K562 (cell line): Measurements from ENCODE around the gene RSPH1. TPM values are rescaled to one million over a fixed set of nuclear protein-coding genes. Genes with fewer than 3 reads are reported as not detected.
A peak's percentile ranks its signal among the peaks of the same experiment; 100 is the strongest.

Source experiments
- ATAC-seq: fragments of 200-7000 bp; cut with Tn5 transposase; 3 replicates; pipeline ENCODE4 v1.9.1; 2020; ENCODE audit warnings: moderate library complexity
- BruUV-seq: library from RNA; stranded (reverse); fragments of 400-500 nt; replicated peaks from 2 replicates; lab custom pipeline; 2021; lab: Mats Ljungman, UMichigan
- CTCF ChIA-PET: fragments of 300-600 bp; formaldehyde crosslinking; extraction: SDS; loops from one replicate; lab custom pipeline; 2021; ENCODE audit warnings: low intra/inter-chr PET ratio; lab: Yijun Ruan, JAX
- POLR2A ChIA-PET: fragments of 300-600, 350-650 bp; sonication (Branson Sonifier 250); formaldehyde crosslinking; extraction: SDS; loops from one replicate; lab custom pipeline; 2021; ENCODE audit warnings: antibody characterized with exemption, inconsistent platforms; lab: Yijun Ruan, JAX
- DNase-seq, 4 experiments: peaks; one replicate each; pipeline versions ENCODE4 v3.0.0 to v3.0.0-alpha.2; 2011 to 2018; ENCODE audit warnings: low spot score in 3 of 4, mixed read lengths in 3 of 4; ENCODE audit errors: extremely low read depth in 1 of 4
- FAIRE-seq: peaks from 2 replicates; lab custom pipeline; 2011; peaks lifted over from hg19 to GRCh38; lab: Jason Lieb, UNC
- H2AFZ ChIP-seq: 2 replicates; pipeline ENCODE4 v1.6.0; 2011; ENCODE audit warnings: low read depth, low read length, control low read depth, inconsistent platforms
- H3K27ac ChIP-seq: fragments of 200-600 bp; 3 replicates; pipeline ENCODE4 v1.8.0; 2011; ENCODE audit warnings: low read depth, mild to moderate bottlenecking, control low read depth, inconsistent platforms, low read length, moderate library complexity, mixed read lengths; ENCODE audit errors: extremely low read depth
- H3K27me3 ChIP-seq, 2 experiments: fragments of 300-600 bp in 1 of 2; 2 replicates in 1 of 2; 3 replicates in 1 of 2; pipeline versions ENCODE4 v1.6.0 to v1.8.0; 2011; ENCODE audit warnings: inconsistent platforms in 2 of 2, low read length in 2 of 2, mild to moderate bottlenecking in 1 of 2, mixed read lengths in 1 of 2, moderate library complexity in 1 of 2; ENCODE audit not compliant: control insufficient read depth in 2 of 2, insufficient read depth in 2 of 2
- H3K36me3 ChIP-seq: fragments of 300-600 bp; 3 replicates; pipeline ENCODE4 v1.8.0; 2011; ENCODE audit warnings: mild to moderate bottlenecking, low read length, inconsistent platforms; ENCODE audit not compliant: control insufficient read depth, insufficient read depth
- H3K4me1 ChIP-seq, 2 experiments: fragments of 200-600 bp in 1 of 2; replicated peaks in 1 of 2; 2 replicates in 1 of 2; 3 replicates in 1 of 2; pipeline versions ENCODE4 v1.5.1 to v1.8.0; 2011; ENCODE audit warnings: inconsistent platforms in 2 of 2, low read length in 2 of 2, mild to moderate bottlenecking in 1 of 2, mixed read lengths in 1 of 2, moderate library complexity in 1 of 2; ENCODE audit not compliant: control insufficient read depth in 2 of 2, insufficient read depth in 2 of 2
- H3K4me2 ChIP-seq: 2 replicates; pipeline ENCODE4 v1.6.1; 2011; ENCODE audit warnings: low read length, control low read depth, inconsistent platforms, mixed read lengths; ENCODE audit not compliant: insufficient read depth
- H3K4me3 ChIP-seq: fragments of 200-600 bp; sonication (generic), shearing (Covaris generic); 2 replicates; pipeline ENCODE4 v1.5.1; 2016; ENCODE audit warnings: control low read depth, inconsistent platforms
- H3K79me2 ChIP-seq: fragments of 200-600 bp; 3 replicates; pipeline ENCODE4 v1.8.0; 2011; ENCODE audit warnings: low read length, inconsistent platforms; ENCODE audit not compliant: control insufficient read depth, insufficient read depth
- H3K9ac ChIP-seq, 2 experiments: 2 replicates each; pipeline versions ENCODE4 v1.6.0 to v1.6.1; 2011; ENCODE audit warnings: low read depth in 2 of 2, low read length in 2 of 2, control low read depth in 1 of 2, inconsistent platforms in 1 of 2, mild to moderate bottlenecking in 1 of 2, mixed read lengths in 1 of 2; ENCODE audit not compliant: insufficient read depth in 1 of 2
- H3K9me1 ChIP-seq: one replicate; pipeline ENCODE4 v1.6.0; 2011; ENCODE audit warnings: inconsistent platforms, mild to moderate bottlenecking, low read length, moderate library complexity; ENCODE audit not compliant: control insufficient read depth, insufficient read depth
- H3K9me3 ChIP-seq: replicated peaks from 2 replicates; pipeline ENCODE4 v1.5.1; 2011; ENCODE audit warnings: low read depth, low read length, inconsistent platforms; ENCODE audit not compliant: control insufficient read depth, insufficient read depth
- H4K20me1 ChIP-seq: replicated peaks from 2 replicates; pipeline ENCODE4 v1.6.1; 2011; ENCODE audit warnings: low read length, inconsistent platforms, mixed read lengths; ENCODE audit not compliant: control insufficient read depth, insufficient read depth
- C11orf30 ChIP-seq: fragments of 450-650 bp; IDR thresholded peaks from 2 replicates; pipeline ENCODE4 v1.6.1; 2016; ENCODE audit warnings: low read depth, mild to moderate bottlenecking
- KAT8 ChIP-seq: fragments of 450-650 bp; IDR thresholded peaks from 2 replicates; pipeline ENCODE4 v1.6.1; 2016; ENCODE audit warnings: low read depth, mild to moderate bottlenecking
- MAFF ChIP-seq: IDR thresholded peaks from 2 replicates; pipeline ENCODE4 v1.6.1; 2012; ENCODE audit warnings: low read length, improper control_type of control experiment
- MAFG ChIP-seq: fragments of 450-650 bp; conservative IDR thresholded peaks from 2 replicates; pipeline ENCODE4 v1.6.1; 2016; ENCODE audit warnings: missing genetic modification characterization, missing compliant biosample characterization
- MIER1 ChIP-seq: fragments of 450-650 bp; IDR thresholded peaks from 2 replicates; pipeline ENCODE4 v1.6.1; 2016; ENCODE audit warnings: antibody characterized with exemption, mild to moderate bottlenecking, low read depth
- OTX1 ChIP-seq: fragments of 450-650 bp; formaldehyde crosslinking; IDR thresholded peaks from 2 replicates; pipeline ENCODE4 v1.4.0; 2022; ENCODE audit warnings: mild to moderate bottlenecking
- TCF7L2 ChIP-seq: fragments of 150-350 bp; IDR thresholded peaks from 2 replicates; pipeline ENCODE4 v1.6.1; 2016; ENCODE audit warnings: low read depth, mild to moderate bottlenecking, low read length, moderate library complexity
- ZNF316 ChIP-seq: fragments of 450-650 bp; IDR thresholded peaks from 2 replicates; pipeline ENCODE4 v1.6.1; 2016
- WGBS: fragments of 100-300 bp; shearing (Covaris generic); methylation state at CpG from one replicate; pipeline ENCODE4 v1.1.6; 2016; ENCODE audit warnings: low coverage, mixed read lengths; ENCODE audit not compliant: insufficient coverage; ENCODE audit errors: missing lambda C conversion rate; 5-methylcytosine and 5-hydroxymethylcytosine counted together
- in situ Hi-C: fragments of 300-500 bp; cut with MboI; formaldehyde crosslinking; loops from 4 replicates; pipeline ENCODE4 v1.15.0; 2018; ENCODE audit warnings: inconsistent platforms, mixed read lengths
- intact Hi-C: fragments of 100-400 bp; cut with micrococcal nuclease; formaldehyde crosslinking; loops from 2 replicates; pipeline ENCODE4 v1.14.2; 2022
- polyA plus RNA-seq, 8 experiments: library from polyadenylated mRNA; depleted of rRNA in 4 of 8; stranded (reverse) in 5 of 8; unstranded in 3 of 8; fragments of >200 nt; fragmentation: Nextera tagmentation in 2 of 8; fragmentation: Illumina TruSeq in 1 of 8; extraction: Ambion mirVana in 2 of 8; extraction: Trizol in 1 of 8; gene quantifications; 2 replicates each; pipeline versions ENCODE4 v1.2.1 to v1.2.3, GENCODE V29; 2011 to 2014; ENCODE audit warnings: inconsistent platforms in 1 of 8, missing spikeins in 1 of 8
- total RNA-seq, 7 experiments: library from RNA; depleted of rRNA in 6 of 7; stranded (reverse); fragments of >200 nt in 6 of 7; fragmentation: Illumina TruSeq in 2 of 7; extraction: Trizol in 2 of 7; gene quantifications; 2 replicates each; pipeline versions ENCODE4 v1.2.1 to v1.2.3, GENCODE V29; 2011 to 2021; ENCODE audit warnings: low replicate concordance in 1 of 7

RSPH1 gene
- total and polyA plus RNA-seq, 9 of the 15 experiments (the other 6 are each of a cell fraction or from before 2014, with no cell fraction given), result 0.17 TPM; not detected in 8

DNA sequence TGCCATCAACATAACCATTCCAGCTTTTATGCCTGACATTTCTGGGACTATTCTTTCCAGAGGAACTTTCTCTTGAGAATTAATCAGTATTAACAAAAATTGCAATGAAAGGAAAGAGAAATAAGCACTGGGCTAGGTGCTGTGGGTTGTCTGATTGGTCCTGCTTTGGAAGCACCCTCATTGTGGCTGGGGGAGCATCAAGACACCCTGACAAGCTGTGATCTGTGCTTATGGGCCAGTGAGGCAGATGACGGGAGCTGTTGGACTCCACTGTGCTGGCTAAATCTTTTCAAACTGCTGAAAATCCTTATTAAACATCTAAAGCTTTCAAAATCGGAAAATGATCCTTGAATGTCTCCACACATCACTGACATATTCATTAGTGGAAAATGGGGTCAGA lies 72.3 kb downstream of the RSPH1 start:
- ATAC-seq, result no peak
- no peak overlapping the region for H2AFZ ChIP-seq
- H4K20me1 ChIP-seq, result peaks cover 3% of the 10 kb centered on the region; the same call in 1 of the 2 replicates
- in situ Hi-C loops, result no loop called here
- no peaks in the 10 kb centered on the region for H3K79me2 ChIP-seq
- no peaks in the 10 kb centered on the region for H3K9me3 ChIP-seq
- no peak for DNase-seq
- ChIA-PET CTCF (no interaction called here), POLR2A (interaction anchor here (0.7 to 1.3 kb wide), 4 partner anchors 11 to 128 kb away, joined by 3 read pairs; no protein-coding TSS in a partner anchor)
- H3K9me1 ChIP-seq, result no peaks in the 10 kb centered on the region
- no peak overlapping the region for H3K4me2 ChIP-seq
- no peaks in the 10 kb centered on the region for H3K36me3 ChIP-seq
- 35% methylated on average over 2 of the region's 2 CpGs for WGBS
- intact Hi-C loops, result no loop called here
- no peak overlapping the region for H3K27ac ChIP-seq
- no peak overlapping the region for H3K9ac ChIP-seq
- peaks cover 0 to 4% of the 10 kb centered on the region in 2 experiments; a peak in 1 of 5 replicates for H3K4me1 ChIP-seq
- no peak overlapping the region for H3K4me3 ChIP-seq
- peaks cover 3 to 19% of the 10 kb centered on the region in 2 experiments; a peak in 2 of 5 replicates for H3K27me3 ChIP-seq
- no peak for FAIRE-seq
- BruUV-seq, result no TSS peak
- TF ChIP-seq OTX1 (no peak), MIER1 (no peak), MAFG (tag) (no peak), TCF7L2 (no peak)
- TF ChIP-seq, all 486 proteins: peak for 0

DNA sequence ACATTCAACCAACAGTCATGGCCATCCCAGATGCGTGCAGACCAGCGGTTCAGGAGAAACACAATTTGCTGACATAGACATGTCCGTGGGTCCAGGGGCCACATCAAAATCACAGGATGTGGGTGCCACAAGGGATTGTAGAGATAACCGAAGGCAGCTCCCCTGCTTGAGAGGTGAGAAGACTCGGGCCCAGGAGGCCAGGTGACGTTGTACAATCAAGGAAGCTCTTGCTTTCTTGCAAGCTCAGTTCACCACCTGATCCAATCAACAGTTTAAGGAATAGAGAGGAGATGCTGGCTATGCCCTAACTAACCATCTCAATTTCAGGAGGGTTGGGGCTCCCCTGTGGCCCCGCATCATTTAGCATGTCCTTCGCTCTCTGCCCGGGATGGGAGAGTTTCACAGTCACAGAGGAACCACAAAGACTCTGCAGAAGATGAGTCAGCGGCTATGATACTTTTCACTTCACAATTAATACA lies 72.8 kb downstream of the RSPH1 start:
- Histone ChIP-seq H3K9me3 (no peaks in the 10 kb centered on the region), H3K27me3 (peaks cover 3 to 19% of the 10 kb centered on the region in 2 experiments; a peak in 2 of 5 replicates), H3K36me3 (no peaks in the 10 kb centered on the region), H3K4me3 (no peak overlapping the region), H3K9ac (no peak overlapping the region)
- ATAC-seq, result no peak; the same call in 2 of the 3 replicates
- BruUV-seq, result no TSS peak
- 19% methylated on average over 10 of the region's 10 CpGs for WGBS
- no peak for TF ChIP-seq KAT8
- TF ChIP-seq C11orf30, result peak; percentile 11; the same call in 1 of the 2 replicates
- TF ChIP-seq MAFF, result 0 out of 2 replicates have a peak, but pooled peaks have one; percentile 5
- TF ChIP-seq ZNF316, result peak; percentile 54; the same call in 1 of the 2 replicates
- TF ChIP-seq, all 486 proteins: peak for 3
- Histone ChIP-seq H3K9me1 (no peaks in the 10 kb centered on the region), H3K27ac (no peak overlapping the region), H2AFZ (no peak overlapping the region), H4K20me1 (peaks cover 3% of the 10 kb centered on the region; the same call in 1 of the 2 replicates), H3K4me2 (no peak overlapping the region), H3K79me2 (no peaks in the 10 kb centered on the region), H3K4me1 (peaks cover 0 to 4% of the 10 kb centered on the region in 2 experiments; a peak in 1 of 5 replicates)
- FAIRE-seq (no peak), DNase-seq (no peak)
- ChIA-PET POLR2A (interaction anchor here (0.6 to 2.3 kb wide), 7 partner anchors 9 to 127 kb away, joined by 3 to 11 read pairs (median 3); no protein-coding TSS in a partner anchor), CTCF (no interaction called here)
- intact Hi-C loops (no loop called here), in situ Hi-C loops (no loop called here)

Other genes starting within 250 kb of the RSPH1 start
- not detected in 2 replicates for gene TFF3, start 180.8 kb downstream of the RSPH1 start, total RNA-seq (2014; rRNA removed)
- not detected in 2 replicates for gene TFF3, start 180.8 kb downstream of the RSPH1 start, total RNA-seq (2014; rRNA removed; fragmentation: Illumina TruSeq; extraction: Trizol)
- gene TFF3, start 180.8 kb downstream of the RSPH1 start, total RNA-seq (2015; rRNA removed; fragmentation: Illumina TruSeq; extraction: Trizol), result not detected in 2 replicates
- gene TFF3, start 180.8 kb downstream of the RSPH1 start, total RNA-seq (2021), result 0.72 and 0.78 TPM in 2 replicates
- gene TFF3, start 180.8 kb downstream of the RSPH1 start, polyA plus RNA-seq (2011; rRNA removed), result 0.07 TPM in 1 of 2 replicates, not detected in the other
- not detected in 2 replicates for gene TFF3, start 180.8 kb downstream of the RSPH1 start, polyA plus RNA-seq (2014; fragmentation: Illumina TruSeq; extraction: Trizol)
- gene TFF3, start 180.8 kb downstream of the RSPH1 start, polyA plus RNA-seq (2014; fragmentation: Nextera tagmentation; extraction: Ambion mirVana), result not detected
- not detected in 2 replicates for gene TFF3, start 180.8 kb downstream of the RSPH1 start, polyA plus RNA-seq (2014; rRNA removed)
- not detected in 2 replicates for gene TFF2, start 145.2 kb downstream of the RSPH1 start, total RNA-seq (2014; rRNA removed)
- not detected in 2 replicates for gene TFF2, start 145.2 kb downstream of the RSPH1 start, total RNA-seq (2014; rRNA removed; fragmentation: Illumina TruSeq; extraction: Trizol)
- gene TFF2, start 145.2 kb downstream of the RSPH1 start, total RNA-seq (2015; rRNA removed; fragmentation: Illumina TruSeq; extraction: Trizol), result not detected in 2 replicates
- gene TFF2, start 145.2 kb downstream of the RSPH1 start, total RNA-seq (2021), result not detected in 2 replicates
- gene TFF2, start 145.2 kb downstream of the RSPH1 start, polyA plus RNA-seq (2011; rRNA removed), result not detected in 2 replicates
- not detected in 2 replicates for gene TFF2, start 145.2 kb downstream of the RSPH1 start, polyA plus RNA-seq (2014; fragmentation: Illumina TruSeq; extraction: Trizol)
- not detected for gene TFF2, start 145.2 kb downstream of the RSPH1 start, polyA plus RNA-seq (2014; fragmentation: Nextera tagmentation; extraction: Ambion mirVana)
- gene TFF2, start 145.2 kb downstream of the RSPH1 start, polyA plus RNA-seq (2014; rRNA removed), result not detected in 2 replicates
- gene TFF1, start 129.7 kb downstream of the RSPH1 start, total RNA-seq (2014; rRNA removed), result not detected in 2 replicates
- gene TFF1, start 129.7 kb downstream of the RSPH1 start, total RNA-seq (2014; rRNA removed; fragmentation: Illumina TruSeq; extraction: Trizol), result not detected in 2 replicates
- not detected in 2 replicates for gene TFF1, start 129.7 kb downstream of the RSPH1 start, total RNA-seq (2015; rRNA removed; fragmentation: Illumina TruSeq; extraction: Trizol)
- 0.31 and 0.98 TPM in 2 replicates for gene TFF1, start 129.7 kb downstream of the RSPH1 start, total RNA-seq (2021)
- not detected in 2 replicates for gene TFF1, start 129.7 kb downstream of the RSPH1 start, polyA plus RNA-seq (2011; rRNA removed)
- not detected in 2 replicates for gene TFF1, start 129.7 kb downstream of the RSPH1 start, polyA plus RNA-seq (2014; fragmentation: Illumina TruSeq; extraction: Trizol)
- gene TFF1, start 129.7 kb downstream of the RSPH1 start, polyA plus RNA-seq (2014; fragmentation: Nextera tagmentation; extraction: Ambion mirVana), result not detected
- not detected in 2 replicates for gene TFF1, start 129.7 kb downstream of the RSPH1 start, polyA plus RNA-seq (2014; rRNA removed)
- not detected in 2 replicates for gene TMPRSS3, start 100.2 kb downstream of the RSPH1 start, total RNA-seq (2014; rRNA removed)
- gene TMPRSS3, start 100.2 kb downstream of the RSPH1 start, total RNA-seq (2014; rRNA removed; fragmentation: Illumina TruSeq; extraction: Trizol), result not detected in 2 replicates
- not detected in 2 replicates for gene TMPRSS3, start 100.2 kb downstream of the RSPH1 start, total RNA-seq (2015; rRNA removed; fragmentation: Illumina TruSeq; extraction: Trizol)
- not detected in 2 replicates for gene TMPRSS3, start 100.2 kb downstream of the RSPH1 start, total RNA-seq (2021)
- gene TMPRSS3, start 100.2 kb downstream of the RSPH1 start, polyA plus RNA-seq (2011; rRNA removed), result 0.04 and 0.07 TPM in 2 replicates
- gene TMPRSS3, start 100.2 kb downstream of the RSPH1 start, polyA plus RNA-seq (2014; fragmentation: Illumina TruSeq; extraction: Trizol), result not detected in 2 replicates
- not detected for gene TMPRSS3, start 100.2 kb downstream of the RSPH1 start, polyA plus RNA-seq (2014; fragmentation: Nextera tagmentation; extraction: Ambion mirVana)
- not detected in 2 replicates for gene TMPRSS3, start 100.2 kb downstream of the RSPH1 start, polyA plus RNA-seq (2014; rRNA removed)
- gene UBASH3A, start 92.3 kb downstream of the RSPH1 start, total RNA-seq (2014; rRNA removed), result 1.4 and 2.9 TPM in 2 replicates
- gene UBASH3A, start 92.3 kb downstream of the RSPH1 start, total RNA-seq (2014; rRNA removed; fragmentation: Illumina TruSeq; extraction: Trizol), result 0.35 and 0.47 TPM in 2 replicates
- gene UBASH3A, start 92.3 kb downstream of the RSPH1 start, total RNA-seq (2015; rRNA removed; fragmentation: Illumina TruSeq; extraction: Trizol), result 0.90 and 1.1 TPM in 2 replicates
- gene UBASH3A, start 92.3 kb downstream of the RSPH1 start, total RNA-seq (2021), result 1.5 and 1.8 TPM in 2 replicates
- gene UBASH3A, start 92.3 kb downstream of the RSPH1 start, polyA plus RNA-seq (2011; rRNA removed), result 1.4 and 4.4 TPM in 2 replicates
- 1.1 and 1.4 TPM in 2 replicates for gene UBASH3A, start 92.3 kb downstream of the RSPH1 start, polyA plus RNA-seq (2014; fragmentation: Illumina TruSeq; extraction: Trizol)
- gene UBASH3A, start 92.3 kb downstream of the RSPH1 start, polyA plus RNA-seq (2014; fragmentation: Nextera tagmentation; extraction: Ambion mirVana), result under 1 TPM; 0.23 to 0.25 TPM
- gene UBASH3A, start 92.3 kb downstream of the RSPH1 start, polyA plus RNA-seq (2014; rRNA removed), result 1.0 and 1.4 TPM in 2 replicates
- gene SLC37A1, start 17.6 kb upstream of the RSPH1 start, total RNA-seq (2014; rRNA removed), result 0.33 and 1.4 TPM in 2 replicates
- gene SLC37A1, start 17.6 kb upstream of the RSPH1 start, total RNA-seq (2014; rRNA removed; fragmentation: Illumina TruSeq; extraction: Trizol), result 0.10 and 0.15 TPM in 2 replicates
- 0.40 and 0.79 TPM in 2 replicates for gene SLC37A1, start 17.6 kb upstream of the RSPH1 start, total RNA-seq (2015; rRNA removed; fragmentation: Illumina TruSeq; extraction: Trizol)
- 0.40 and 0.60 TPM in 2 replicates for gene SLC37A1, start 17.6 kb upstream of the RSPH1 start, total RNA-seq (2021)
- gene SLC37A1, start 17.6 kb upstream of the RSPH1 start, polyA plus RNA-seq (2011; rRNA removed), result 3.4 and 4.5 TPM in 2 replicates
- gene SLC37A1, start 17.6 kb upstream of the RSPH1 start, polyA plus RNA-seq (2014; fragmentation: Illumina TruSeq; extraction: Trizol), result 0.45 and 0.65 TPM in 2 replicates
- gene SLC37A1, start 17.6 kb upstream of the RSPH1 start, polyA plus RNA-seq (2014; fragmentation: Nextera tagmentation; extraction: Ambion mirVana), result under 1 TPM; 0.06 to 0.20 TPM
- 0.09 and 0.24 TPM in 2 replicates for gene SLC37A1, start 17.6 kb upstream of the RSPH1 start, polyA plus RNA-seq (2014; rRNA removed)
- gene PDE9A, start 157.4 kb upstream of the RSPH1 start, total RNA-seq (2014; rRNA removed), result not detected in 2 replicates
- not detected in 2 replicates for gene PDE9A, start 157.4 kb upstream of the RSPH1 start, total RNA-seq (2014; rRNA removed; fragmentation: Illumina TruSeq; extraction: Trizol)
- not detected in 2 replicates for gene PDE9A, start 157.4 kb upstream of the RSPH1 start, total RNA-seq (2015; rRNA removed; fragmentation: Illumina TruSeq; extraction: Trizol)
- 0.27 TPM in 1 of 2 replicates, not detected in the other for gene PDE9A, start 157.4 kb upstream of the RSPH1 start, total RNA-seq (2021)
- gene PDE9A, start 157.4 kb upstream of the RSPH1 start, polyA plus RNA-seq (2011; rRNA removed), result 0.07 TPM in 1 of 2 replicates, not detected in the other
- gene PDE9A, start 157.4 kb upstream of the RSPH1 start, polyA plus RNA-seq (2014; fragmentation: Illumina TruSeq; extraction: Trizol), result not detected in 2 replicates
- not detected for gene PDE9A, start 157.4 kb upstream of the RSPH1 start, polyA plus RNA-seq (2014; fragmentation: Nextera tagmentation; extraction: Ambion mirVana)
- not detected in 2 replicates for gene PDE9A, start 157.4 kb upstream of the RSPH1 start, polyA plus RNA-seq (2014; rRNA removed)